WERI-Rb-1 (cell line): ENCODE data around the gene AKAP8L.

Experiments used
- DNase-seq: peaks from one replicate; pipeline ENCODE4 v3.0.0-alpha.2; 2020
- H3K27ac ChIP-seq: fragments of 250-450 bp; sonication (Bioruptor Pico); 2 replicates; pipeline ENCODE4 v1.5.1; 2020; ENCODE audit warnings: mild to moderate bottlenecking, moderate library complexity
- H3K27me3 ChIP-seq: fragments of 250-450 bp; sonication (Bioruptor Pico); 2 replicates; pipeline ENCODE4 v1.5.1; 2021; ENCODE audit warnings: mild to moderate bottlenecking, low read depth, moderate library complexity; ENCODE audit not compliant: insufficient read depth, severe bottlenecking
- H3K36me3 ChIP-seq: fragments of 250-450 bp; sonication (Bioruptor Pico); 2 replicates; pipeline ENCODE4 v1.5.1; 2020; ENCODE audit warnings: mild to moderate bottlenecking, moderate library complexity
- H3K4me3 ChIP-seq: 2 replicates; pipeline ENCODE4 v1.5.1; 2011; ENCODE audit warnings: low read depth, mild to moderate bottlenecking, control low read depth, low read length
- H3K9me3 ChIP-seq: fragments of 250-450 bp; sonication (Bioruptor Pico); 2 replicates; pipeline ENCODE4 v1.5.1; 2021; ENCODE audit warnings: mild to moderate bottlenecking, moderate library complexity; ENCODE audit not compliant: severe bottlenecking
- TF ChIP-seq, protein P1 (sequence below): IDR thresholded peaks from 2 replicates; pipeline ENCODE4 v1.5.1; 2011; ENCODE audit warnings: low read depth, mild to moderate bottlenecking, control low read depth, inconsistent platforms, low read length

AKAP8L gene

DNA sequence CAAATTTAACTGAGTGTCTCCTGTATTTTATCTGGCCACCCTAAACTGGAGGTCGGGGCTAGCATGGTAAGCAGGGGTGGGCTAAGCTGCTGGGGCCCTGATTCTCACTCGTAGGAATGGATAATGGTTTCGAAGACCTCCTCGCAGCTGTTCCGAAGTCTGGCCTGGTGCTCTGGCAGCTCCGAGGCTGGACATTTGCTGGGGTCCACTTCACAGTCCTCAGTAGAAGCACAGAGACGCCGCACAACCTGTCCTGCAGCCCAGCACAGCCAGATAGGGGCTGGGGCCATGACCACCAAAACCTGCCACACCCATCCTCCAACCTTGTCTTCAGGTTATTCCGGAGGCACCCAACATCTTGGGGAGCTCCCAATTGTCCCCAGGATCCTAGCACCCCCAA is 37.2 kb upstream of the AKAP8L start:
- TF ChIP-seq, protein P1, sequence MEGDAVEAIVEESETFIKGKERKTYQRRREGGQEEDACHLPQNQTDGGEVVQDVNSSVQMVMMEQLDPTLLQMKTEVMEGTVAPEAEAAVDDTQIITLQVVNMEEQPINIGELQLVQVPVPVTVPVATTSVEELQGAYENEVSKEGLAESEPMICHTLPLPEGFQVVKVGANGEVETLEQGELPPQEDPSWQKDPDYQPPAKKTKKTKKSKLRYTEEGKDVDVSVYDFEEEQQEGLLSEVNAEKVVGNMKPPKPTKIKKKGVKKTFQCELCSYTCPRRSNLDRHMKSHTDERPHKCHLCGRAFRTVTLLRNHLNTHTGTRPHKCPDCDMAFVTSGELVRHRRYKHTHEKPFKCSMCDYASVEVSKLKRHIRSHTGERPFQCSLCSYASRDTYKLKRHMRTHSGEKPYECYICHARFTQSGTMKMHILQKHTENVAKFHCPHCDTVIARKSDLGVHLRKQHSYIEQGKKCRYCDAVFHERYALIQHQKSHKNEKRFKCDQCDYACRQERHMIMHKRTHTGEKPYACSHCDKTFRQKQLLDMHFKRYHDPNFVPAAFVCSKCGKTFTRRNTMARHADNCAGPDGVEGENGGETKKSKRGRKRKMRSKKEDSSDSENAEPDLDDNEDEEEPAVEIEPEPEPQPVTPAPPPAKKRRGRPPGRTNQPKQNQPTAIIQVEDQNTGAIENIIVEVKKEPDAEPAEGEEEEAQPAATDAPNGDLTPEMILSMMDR, result no peak
- H3K27me3 ChIP-seq, result peaks cover 50% of the 10 kb centered on the region
- H3K4me3 ChIP-seq, result no peak overlapping the region
- no peak for DNase-seq
- H3K27ac ChIP-seq, result no peak overlapping the region
- H3K36me3 ChIP-seq, result no peaks in the 10 kb centered on the region
- no peaks in the 10 kb centered on the region for H3K9me3 ChIP-seq

DNA sequence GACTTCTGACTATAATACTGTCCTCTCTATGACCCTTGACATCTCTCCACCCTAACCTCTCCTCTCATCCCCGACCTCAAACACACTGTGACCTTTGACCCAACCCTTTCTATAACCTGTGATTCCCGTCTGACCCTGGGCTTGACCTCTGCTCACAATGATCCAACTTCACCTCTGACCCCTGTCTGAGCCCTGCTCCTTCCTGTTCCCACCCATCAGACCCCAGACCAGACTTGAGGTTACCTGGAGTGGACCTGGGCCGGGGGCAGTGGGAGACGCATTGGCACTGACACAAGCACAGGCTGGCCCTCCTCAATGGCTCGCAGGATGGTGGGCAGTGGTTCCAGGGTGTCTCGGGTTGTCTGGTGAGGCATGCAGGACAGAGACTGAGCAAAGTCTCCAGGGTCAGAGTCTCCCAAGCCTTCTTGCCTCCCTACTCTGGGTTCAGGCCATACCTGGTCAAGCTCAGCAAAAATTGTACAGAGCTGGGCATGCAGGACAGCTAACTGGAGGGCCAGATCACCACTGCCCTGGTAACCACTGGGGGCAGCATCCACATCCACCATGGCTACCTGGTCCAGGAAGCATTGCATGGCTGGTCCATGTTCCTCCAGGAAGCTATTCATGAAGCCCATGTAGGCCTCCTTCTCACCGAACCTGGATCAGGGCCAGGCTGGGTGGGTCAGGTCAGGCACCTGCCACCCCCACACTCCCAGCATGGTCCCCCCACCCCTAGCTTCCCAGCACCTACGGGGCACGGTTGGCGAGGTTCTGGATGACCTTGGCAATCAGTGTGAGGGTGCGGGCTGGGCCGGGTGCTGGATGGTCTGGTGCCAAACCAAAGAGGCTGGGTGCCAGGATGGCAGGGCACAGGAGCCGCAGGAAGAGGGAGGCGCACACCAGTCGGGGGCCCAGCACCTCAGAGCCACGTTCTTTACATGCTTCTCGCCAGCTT is 35.4 kb upstream of the AKAP8L start:
- Histone ChIP-seq H3K9me3 (no peaks in the 10 kb centered on the region), H3K4me3 (no peak overlapping the region), H3K36me3 (no peaks in the 10 kb centered on the region), H3K27me3 (peaks cover 35% of the 10 kb centered on the region), H3K27ac (no peak overlapping the region)
- TF ChIP-seq, protein P1, result peak; percentile 57
- no peak for DNase-seq

DNA sequence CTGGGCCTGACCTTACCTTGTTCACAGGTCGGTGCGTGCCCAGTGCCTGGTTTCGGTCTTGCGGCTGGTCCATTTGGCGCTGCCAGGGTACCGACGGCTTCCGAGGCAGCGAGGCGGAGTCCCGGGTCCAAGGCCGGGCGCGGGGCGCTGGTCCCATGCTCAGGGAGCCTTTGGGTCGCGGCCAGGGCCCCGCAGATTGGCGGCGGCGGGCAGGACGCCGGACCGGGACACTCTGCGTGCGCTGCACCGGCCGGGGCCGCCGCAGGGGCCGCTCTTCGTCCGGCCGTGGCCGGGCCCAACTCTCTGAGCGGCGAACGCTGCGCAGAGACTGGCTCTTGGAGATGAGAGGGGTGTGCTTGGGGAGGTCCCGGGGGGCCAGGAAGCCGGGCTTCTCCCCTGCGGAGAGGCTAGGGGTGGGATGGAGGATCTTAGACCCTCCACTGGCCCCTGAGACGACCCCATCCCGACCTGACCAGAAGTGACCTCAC is 34.3 kb upstream of the AKAP8L start:
- TF ChIP-seq, protein P1, result no peak
- DNase-seq, result no peak
- no peaks in the 10 kb centered on the region for H3K36me3 ChIP-seq
- H3K27ac ChIP-seq, result no peak overlapping the region
- no peak overlapping the region for H3K4me3 ChIP-seq
- H3K27me3 ChIP-seq, result peaks cover 31% of the 10 kb centered on the region
- H3K9me3 ChIP-seq, result no peaks in the 10 kb centered on the region

DNA sequence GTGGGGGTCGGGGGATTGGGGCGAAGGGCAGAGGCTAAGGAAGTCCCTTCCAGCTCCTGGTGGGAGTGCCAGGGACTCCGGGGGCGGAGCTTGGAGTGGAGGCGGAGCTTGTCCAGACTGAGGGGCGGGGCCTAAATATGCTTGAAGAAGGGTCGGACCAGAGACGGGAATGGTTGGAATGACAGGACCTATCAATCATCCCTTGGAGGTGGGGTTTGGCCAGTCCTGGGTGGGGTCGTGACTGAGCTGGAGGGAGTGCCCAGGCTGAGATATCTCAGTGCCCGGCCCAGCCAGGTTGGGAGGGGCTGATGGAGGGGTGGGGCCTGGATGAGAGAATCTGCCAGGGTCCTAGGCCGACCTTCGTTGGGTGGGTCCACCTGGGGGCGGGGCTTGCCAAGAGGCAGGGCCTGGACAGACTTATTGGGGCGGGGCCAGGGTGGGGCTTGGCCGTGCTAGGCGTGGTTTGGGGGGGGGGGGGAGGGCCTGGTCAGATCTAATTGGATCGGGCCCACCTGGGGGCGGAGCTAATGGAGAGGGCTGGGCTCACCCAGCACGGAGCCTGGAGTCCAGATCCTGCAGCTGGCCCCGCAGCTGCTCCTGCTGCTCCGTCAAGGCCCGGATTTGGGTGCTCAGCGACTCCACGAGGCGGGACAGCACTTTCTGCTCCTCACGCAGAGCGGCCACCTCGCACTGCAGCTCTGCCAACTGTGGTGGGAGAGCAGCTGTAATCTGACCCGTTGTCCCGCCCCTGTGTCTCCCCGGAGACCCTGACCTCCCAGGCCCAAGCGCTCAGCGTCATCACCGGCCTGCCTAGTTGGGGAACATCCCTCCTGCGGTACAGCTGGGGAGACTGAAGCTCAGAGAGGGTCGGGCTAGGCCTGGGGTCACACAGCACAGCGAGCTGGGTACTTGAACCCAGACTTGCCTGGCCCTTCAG is 33.6 kb upstream of the AKAP8L start:
- TF ChIP-seq, protein P1, result no peak
- H3K4me3 ChIP-seq, result no peak overlapping the region
- H3K27ac ChIP-seq, result no peak overlapping the region
- DNase-seq, result peak; percentile 40
- H3K36me3 ChIP-seq, result no peaks in the 10 kb centered on the region
- H3K27me3 ChIP-seq, result peaks cover 24% of the 10 kb centered on the region
- H3K9me3 ChIP-seq, result no peaks in the 10 kb centered on the region

DNA sequence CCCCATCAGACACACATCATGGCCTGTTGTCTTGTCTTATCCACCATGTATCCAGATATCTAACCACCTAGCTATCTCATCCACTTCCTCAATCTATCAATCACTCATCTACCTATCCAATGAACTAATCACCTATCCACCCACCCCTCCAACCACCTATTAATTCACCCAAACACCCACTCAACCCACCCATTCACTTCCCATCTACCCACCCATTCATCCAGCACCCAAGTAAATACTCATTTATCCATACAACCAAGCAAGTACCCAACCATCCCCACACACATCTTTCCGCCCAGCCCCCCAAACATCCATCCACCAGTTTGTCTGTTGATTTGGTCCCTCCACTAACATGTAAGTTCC is 31.7 kb upstream of the AKAP8L start:
- H3K4me3 ChIP-seq, result no peak overlapping the region
- no peak for DNase-seq
- no peaks in the 10 kb centered on the region for H3K36me3 ChIP-seq
- peaks cover 7% of the 10 kb centered on the region for H3K27me3 ChIP-seq
- TF ChIP-seq, protein P1, result no peak
- H3K9me3 ChIP-seq, result no peaks in the 10 kb centered on the region
- no peak overlapping the region for H3K27ac ChIP-seq
